GM10266 (cell line): ENCODE results near the gene MCM9.
A peak's percentile ranks its signal among the peaks of the same experiment; 100 is the strongest.
"Not testable (repeated sequence)": the region's sequence is repeated elsewhere in the genome, so short reads cannot be mapped to it uniquely, and the experiment has no call there.

ENCODE experiments used
- DNase-seq: peaks from one replicate; pipeline ENCODE4 v3.0.0; 2012; ENCODE audit errors: extremely low spot score
- TF ChIP-seq, protein P1 (sequence below): IDR thresholded peaks from 2 replicates; pipeline ENCODE4 v1.5.1; 2012; ENCODE audit warnings: mild to moderate bottlenecking, low read depth; ENCODE audit not compliant: control insufficient read depth, insufficient read depth; ENCODE audit errors: missing control alignments

The MCM9 gene

DNA sequence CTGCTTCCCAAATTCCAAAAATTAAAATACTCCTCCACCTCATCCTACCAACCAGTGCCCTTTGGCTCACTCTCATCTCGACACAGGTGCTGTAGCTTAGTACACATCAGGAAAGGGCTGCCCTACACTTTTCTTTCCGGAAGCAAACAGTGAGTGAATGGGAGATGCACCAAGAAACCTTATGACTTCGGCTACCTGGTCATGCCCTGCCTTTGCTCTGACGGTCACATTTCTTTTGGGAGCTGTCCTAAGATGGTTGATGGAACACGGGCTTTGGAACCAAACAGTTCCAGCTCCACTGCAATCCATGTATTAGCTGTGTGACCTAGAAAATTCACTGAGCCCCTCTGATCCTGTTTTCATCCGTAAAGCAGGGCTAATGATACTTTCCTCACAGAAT is 133.7 kb downstream of the MCM9 start:
- TF ChIP-seq, protein P1, sequence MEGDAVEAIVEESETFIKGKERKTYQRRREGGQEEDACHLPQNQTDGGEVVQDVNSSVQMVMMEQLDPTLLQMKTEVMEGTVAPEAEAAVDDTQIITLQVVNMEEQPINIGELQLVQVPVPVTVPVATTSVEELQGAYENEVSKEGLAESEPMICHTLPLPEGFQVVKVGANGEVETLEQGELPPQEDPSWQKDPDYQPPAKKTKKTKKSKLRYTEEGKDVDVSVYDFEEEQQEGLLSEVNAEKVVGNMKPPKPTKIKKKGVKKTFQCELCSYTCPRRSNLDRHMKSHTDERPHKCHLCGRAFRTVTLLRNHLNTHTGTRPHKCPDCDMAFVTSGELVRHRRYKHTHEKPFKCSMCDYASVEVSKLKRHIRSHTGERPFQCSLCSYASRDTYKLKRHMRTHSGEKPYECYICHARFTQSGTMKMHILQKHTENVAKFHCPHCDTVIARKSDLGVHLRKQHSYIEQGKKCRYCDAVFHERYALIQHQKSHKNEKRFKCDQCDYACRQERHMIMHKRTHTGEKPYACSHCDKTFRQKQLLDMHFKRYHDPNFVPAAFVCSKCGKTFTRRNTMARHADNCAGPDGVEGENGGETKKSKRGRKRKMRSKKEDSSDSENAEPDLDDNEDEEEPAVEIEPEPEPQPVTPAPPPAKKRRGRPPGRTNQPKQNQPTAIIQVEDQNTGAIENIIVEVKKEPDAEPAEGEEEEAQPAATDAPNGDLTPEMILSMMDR, result no peak
- DNase-seq, result no peak

GRCh38 chr6:118800394-118801071 is 134.4 kb downstream of the MCM9 start:
- peak; percentile 81 for DNase-seq
- TF ChIP-seq, protein P1, result peak; percentile 89

DNA sequence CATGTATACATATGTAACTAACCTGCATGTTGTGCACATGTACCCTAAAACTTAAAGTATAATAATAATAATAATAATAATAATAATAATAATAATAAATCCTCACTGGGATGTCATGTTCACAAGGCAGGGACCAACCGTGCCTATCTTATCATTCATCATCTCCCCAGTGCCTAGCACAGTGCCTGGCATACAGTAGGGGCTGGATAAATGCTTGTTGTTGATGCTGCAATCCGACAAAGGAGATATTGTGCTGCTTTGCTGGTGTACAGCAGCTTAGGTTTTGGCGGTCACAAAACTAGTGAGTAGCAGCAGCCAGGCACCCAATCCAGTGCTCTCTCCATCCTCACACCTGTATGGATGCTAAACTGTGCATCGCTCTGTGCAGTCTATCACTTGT is 135.1 kb downstream of the MCM9 start:
- TF ChIP-seq, protein P1, result no peak
- no peak for DNase-seq

DNA sequence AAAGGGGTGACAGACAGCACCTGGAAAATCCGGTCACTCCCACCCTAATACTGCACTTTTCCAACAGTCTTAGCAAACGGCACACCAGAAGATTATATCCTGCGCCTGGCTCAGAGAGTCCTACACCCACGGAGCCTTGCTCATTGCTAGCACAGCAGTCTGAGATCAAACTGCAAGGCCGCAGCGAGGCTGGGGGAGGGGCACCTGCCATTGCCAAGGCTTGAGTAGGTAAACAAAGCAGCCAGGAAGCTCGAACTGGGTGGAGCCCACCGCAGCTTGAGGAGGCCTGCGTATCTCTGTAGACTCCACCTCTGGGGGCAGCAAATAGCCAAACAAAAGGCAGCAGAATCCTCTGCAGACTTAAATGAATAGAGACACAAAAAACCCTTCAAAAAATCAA is 138.4 kb downstream of the MCM9 start:
- DNase-seq, result not testable (repeated sequence)

DNA sequence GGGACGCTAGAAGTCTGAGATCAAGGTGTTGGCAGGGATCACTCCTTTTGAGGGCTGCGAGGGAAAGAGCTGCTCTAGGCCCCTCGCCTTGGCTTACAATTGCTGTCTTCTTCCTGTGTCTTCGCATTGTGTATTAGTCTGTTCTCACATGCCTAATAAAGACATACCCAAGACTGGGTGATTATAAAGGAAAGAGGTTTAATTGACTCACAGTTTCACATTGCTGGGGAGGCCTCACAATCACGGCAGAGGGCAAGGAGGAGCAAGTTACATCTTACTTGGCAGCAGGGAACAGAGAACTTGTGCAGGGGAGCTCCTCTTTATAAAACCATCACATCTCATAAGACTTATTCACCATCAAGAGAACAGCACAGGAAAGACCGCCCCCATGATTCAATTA is 143.5 kb downstream of the MCM9 start:
- DNase-seq, result no peak
- TF ChIP-seq, protein P1, result no peak

DNA sequence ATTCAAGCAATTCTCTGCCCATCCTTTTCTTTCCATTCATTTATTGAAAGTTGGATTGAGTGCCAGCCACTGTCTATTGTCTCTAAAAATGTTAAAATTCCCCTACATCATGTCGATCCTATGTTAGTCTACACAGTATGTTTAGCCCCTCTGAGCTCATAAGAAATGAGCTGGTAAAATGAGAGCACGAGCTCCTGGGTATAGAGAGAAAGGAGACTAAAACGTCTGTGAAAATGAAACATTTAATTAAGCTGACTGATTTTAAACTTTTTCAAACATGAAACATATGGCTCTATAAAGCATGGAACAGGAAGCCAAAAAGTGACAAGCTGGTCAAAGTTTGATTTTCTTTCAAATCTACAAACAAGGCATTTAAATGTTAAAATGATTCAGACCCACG is 145.0 kb downstream of the MCM9 start:
- DNase-seq, result no peak
- TF ChIP-seq, protein P1, result no peak

- TF ChIP-seq, protein P1, result no peak
- DNase-seq, result no peak
Measured at GRCh38 chr6:118789419-118789818, 145.5 kb downstream of the MCM9 start.

GRCh38 chr6:118788702-118789101 is 146.3 kb downstream of the MCM9 start:
- DNase-seq, result no peak
- TF ChIP-seq, protein P1, result no peak
